HL-60 (cell line): ENCODE data around the gene COTL1.

ENCODE experiments used
- DNase-seq, 2 experiments: peaks; one replicate each; pipeline ENCODE4 v3.0.0-alpha.2; 2010 to 2020; ENCODE audit warnings: low read depth in 1 of 2, low spot score in 1 of 2
- H3K27ac ChIP-seq: fragments of 250-450 bp; sonication (Bioruptor Pico); replicated peaks from 2 replicates; pipeline ENCODE4 v1.5.1; 2020; ENCODE audit warnings: mild to moderate bottlenecking, moderate library complexity
- H3K27me3 ChIP-seq: fragments of 250-450 bp; sonication (Bioruptor Pico); 2 replicates; pipeline ENCODE4 v1.5.1; 2021; ENCODE audit warnings: mild to moderate bottlenecking, moderate library complexity; ENCODE audit not compliant: insufficient read depth, poor library complexity, severe bottlenecking
- H3K4me3 ChIP-seq: replicated peaks from 2 replicates; pipeline ENCODE4 v1.5.1; 2011; ENCODE audit warnings: mild to moderate bottlenecking, control low read depth, low read length; ENCODE audit not compliant: insufficient read depth
- GABPA ChIP-seq: IDR thresholded peaks from 2 replicates; pipeline ENCODE4 v1.6.1; 2012; ENCODE audit warnings: low read depth
- POLR2AphosphoS5 ChIP-seq: IDR thresholded peaks from 2 replicates; pipeline ENCODE4 v1.6.1; 2012; ENCODE audit warnings: low read depth
- REST ChIP-seq: IDR thresholded peaks from 2 replicates; pipeline ENCODE4 v1.6.1; 2012; ENCODE audit warnings: low read depth; ENCODE audit not compliant: insufficient replicate concordance
- SPI1 ChIP-seq: IDR thresholded peaks from 2 replicates; pipeline ENCODE4 v1.6.1; 2012; ENCODE audit warnings: low read depth, mild to moderate bottlenecking, borderline replicate concordance
- TF ChIP-seq, protein P1 (sequence below): IDR thresholded peaks from one replicate; pipeline ENCODE4 v1.5.1; 2011; ENCODE audit warnings: low read length, control low read depth, inconsistent platforms; ENCODE audit not compliant: insufficient read depth

The COTL1 gene

DNA sequence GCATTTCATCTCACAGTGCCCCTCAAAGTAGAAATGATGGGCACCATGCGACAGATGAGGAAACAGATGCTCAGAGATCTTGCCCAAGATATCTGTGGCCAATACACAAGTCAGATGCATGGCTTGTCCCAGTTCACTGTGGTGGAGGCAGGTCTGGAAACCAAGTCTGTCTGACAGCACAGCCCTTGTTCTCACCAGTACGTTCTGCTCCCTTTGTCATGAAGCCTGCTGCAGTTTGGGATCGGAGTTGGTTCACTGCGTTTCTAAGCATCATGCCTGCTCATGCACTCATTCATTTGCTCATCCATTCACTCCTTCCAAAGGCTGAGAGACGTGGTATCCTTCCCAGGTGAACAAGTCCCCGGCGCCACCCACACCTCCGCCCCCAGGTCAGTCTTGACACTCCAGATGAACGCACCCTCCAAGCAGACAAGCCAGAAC is 86.2 kb downstream of the COTL1 start:
- Histone ChIP-seq H3K4me3 (no peak overlapping the region), H3K27ac (no peak overlapping the region), H3K27me3 (no peaks in the 10 kb centered on the region)
- TF ChIP-seq GABPA, result no peak
- no peak for TF ChIP-seq POLR2AphosphoS5
- no peak for TF ChIP-seq REST
- TF ChIP-seq SPI1, result no peak
- TF ChIP-seq, protein P1, sequence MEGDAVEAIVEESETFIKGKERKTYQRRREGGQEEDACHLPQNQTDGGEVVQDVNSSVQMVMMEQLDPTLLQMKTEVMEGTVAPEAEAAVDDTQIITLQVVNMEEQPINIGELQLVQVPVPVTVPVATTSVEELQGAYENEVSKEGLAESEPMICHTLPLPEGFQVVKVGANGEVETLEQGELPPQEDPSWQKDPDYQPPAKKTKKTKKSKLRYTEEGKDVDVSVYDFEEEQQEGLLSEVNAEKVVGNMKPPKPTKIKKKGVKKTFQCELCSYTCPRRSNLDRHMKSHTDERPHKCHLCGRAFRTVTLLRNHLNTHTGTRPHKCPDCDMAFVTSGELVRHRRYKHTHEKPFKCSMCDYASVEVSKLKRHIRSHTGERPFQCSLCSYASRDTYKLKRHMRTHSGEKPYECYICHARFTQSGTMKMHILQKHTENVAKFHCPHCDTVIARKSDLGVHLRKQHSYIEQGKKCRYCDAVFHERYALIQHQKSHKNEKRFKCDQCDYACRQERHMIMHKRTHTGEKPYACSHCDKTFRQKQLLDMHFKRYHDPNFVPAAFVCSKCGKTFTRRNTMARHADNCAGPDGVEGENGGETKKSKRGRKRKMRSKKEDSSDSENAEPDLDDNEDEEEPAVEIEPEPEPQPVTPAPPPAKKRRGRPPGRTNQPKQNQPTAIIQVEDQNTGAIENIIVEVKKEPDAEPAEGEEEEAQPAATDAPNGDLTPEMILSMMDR, result no peak
- no peak for DNase-seq

DNA sequence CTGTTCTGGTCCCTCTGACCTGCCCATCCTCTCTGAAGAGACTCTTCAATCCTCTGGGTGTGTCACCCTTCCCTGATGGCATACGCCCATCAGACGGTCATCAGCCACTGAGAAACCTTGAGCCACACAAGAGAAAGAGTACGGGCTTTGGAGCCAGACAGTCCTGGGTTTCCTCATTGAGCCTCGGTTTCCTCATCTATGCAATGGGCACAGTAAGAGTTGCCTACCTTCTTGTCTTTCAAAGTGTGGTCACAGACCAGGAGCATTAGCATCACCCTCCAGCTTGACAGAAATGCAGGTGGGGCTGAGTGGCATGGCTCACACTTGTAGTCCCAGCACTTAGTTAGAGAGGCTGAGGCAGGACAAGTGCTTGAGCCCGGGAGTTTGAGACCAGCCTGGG is 87.3 kb downstream of the COTL1 start:
- Histone ChIP-seq H3K27ac (no peak overlapping the region), H3K4me3 (no peak overlapping the region), H3K27me3 (no peaks in the 10 kb centered on the region)
- DNase-seq, result no peak
- TF ChIP-seq SPI1 (no peak), REST (no peak), GABPA (no peak)

GRCh38 chr16:84529607-84530006 is 88.3 kb downstream of the COTL1 start:
- Histone ChIP-seq H3K4me3 (no peak overlapping the region), H3K27me3 (no peaks in the 10 kb centered on the region), H3K27ac (no peak overlapping the region)
- no peak for DNase-seq
- TF ChIP-seq POLR2AphosphoS5 (no peak), REST (no peak), SPI1 (no peak), GABPA (no peak)
- TF ChIP-seq, protein P1, result no peak

DNA sequence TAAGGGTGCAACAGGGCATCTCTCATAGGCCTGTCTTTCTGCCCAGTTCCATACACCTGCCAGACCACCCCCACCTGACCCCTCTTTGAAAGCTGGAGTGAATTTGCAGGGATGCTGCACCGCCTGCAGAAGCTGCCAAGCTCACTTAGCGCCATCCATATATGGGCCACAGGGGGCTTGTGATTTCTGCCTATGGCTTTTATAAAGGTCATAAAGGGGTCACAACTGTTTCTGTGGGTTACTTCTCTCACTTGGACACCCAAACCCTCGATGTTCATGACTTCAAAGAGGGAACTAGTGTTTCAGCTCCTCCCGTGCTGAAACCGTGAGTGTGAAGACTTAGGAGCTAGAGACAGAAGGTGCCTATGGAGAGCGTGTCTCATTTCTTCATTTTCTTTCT is 89.6 kb downstream of the COTL1 start:
- H3K27ac ChIP-seq, result peak overlapping the region; percentile 33
- peak in 1 of 2 experiments; percentile 51 for DNase-seq
- no peaks in the 10 kb centered on the region for H3K27me3 ChIP-seq
- no peak overlapping the region for H3K4me3 ChIP-seq
- TF ChIP-seq SPI1, result no peak
- no peak for TF ChIP-seq REST
- no peak for TF ChIP-seq POLR2AphosphoS5
- TF ChIP-seq, protein P1, result no peak
- no peak for TF ChIP-seq GABPA
